Activated CD4-positive, alpha-beta T cell treated with anti-CD3 and anti-CD28 coated beads, Interleukin-2, Interleukin-4, amounts not matched to agents 100 ng/mL and 50 ng/mL, durations not matched to agents 16 hours and 8 hours (primary cell): ENCODE results near the gene BRWD1.
"Not testable (repeated sequence)": the region's sequence is repeated elsewhere in the genome, so short reads cannot be mapped to it uniquely, and the experiment has no call there.

ENCODE experiments used
- DNase-seq: peaks from one replicate; pipeline ENCODE4 v3.0.0-alpha.2; 2020; ENCODE audit warnings: low spot score

Gene BRWD1

GRCh38 chr21:39173716-39174680 is 139.4 kb downstream of the BRWD1 start:
- no peak for DNase-seq

- DNase-seq: no peak
Measured at GRCh38 chr21:39169906-39170305, 143.5 kb downstream of the BRWD1 start.

GRCh38 chr21:39168800-39169199 is 144.6 kb downstream of the BRWD1 start:
- no peak for DNase-seq

GRCh38 chr21:39164523-39164922 is 148.9 kb downstream of the BRWD1 start:
- no peak for DNase-seq

- DNase-seq: no peak
Measured at GRCh38 chr21:39161064-39161463, 152.4 kb downstream of the BRWD1 start.

- no peak for DNase-seq
Measured at GRCh38 chr21:39159342-39160063, 153.9 kb downstream of the BRWD1 start.

- DNase-seq: not testable (repeated sequence)
Measured at GRCh38 chr21:39157241-39157640, 156.2 kb downstream of the BRWD1 start.

- no peak for DNase-seq
Measured at GRCh38 chr21:39156024-39156423, 157.4 kb downstream of the BRWD1 start.

- no peak for DNase-seq
Measured at GRCh38 chr21:39155578-39155977, 157.9 kb downstream of the BRWD1 start.

GRCh38 chr21:39153842-39154241 is 159.6 kb downstream of the BRWD1 start:
- no peak for DNase-seq

- peak; percentile 7 for DNase-seq
Measured at GRCh38 chr21:39153373-39153772, 160.1 kb downstream of the BRWD1 start.

- no peak for DNase-seq
Measured at GRCh38 chr21:39152271-39152670, 161.2 kb downstream of the BRWD1 start.

- no peak for DNase-seq
Measured at GRCh38 chr21:39150877-39151276, 162.6 kb downstream of the BRWD1 start.

GRCh38 chr21:39150316-39150715 is 163.1 kb downstream of the BRWD1 start:
- DNase-seq: no peak

GRCh38 chr21:39149882-39150281 is 163.6 kb downstream of the BRWD1 start:
- DNase-seq: no peak

- DNase-seq: no peak
Measured at GRCh38 chr21:39148975-39149374, 164.5 kb downstream of the BRWD1 start.

- DNase-seq: no peak
Measured at GRCh38 chr21:39144191-39144590, 169.2 kb downstream of the BRWD1 start.

- no peak for DNase-seq
Measured at GRCh38 chr21:39142972-39143371, 170.5 kb downstream of the BRWD1 start.

- no peak for DNase-seq
Measured at GRCh38 chr21:39141502-39141901, 171.9 kb downstream of the BRWD1 start.

- DNase-seq: no peak
Measured at GRCh38 chr21:39137248-39138178, 175.9 kb downstream of the BRWD1 start.

GRCh38 chr21:39136711-39137110 is 176.7 kb downstream of the BRWD1 start:
- no peak for DNase-seq

- peak; percentile 11 for DNase-seq
Measured at GRCh38 chr21:39136138-39136537, 177.3 kb downstream of the BRWD1 start.
